ENCODE data around the gene KRTAP1-1. TPM values are rescaled to one million over a fixed set of nuclear protein-coding genes. Genes with fewer than 3 reads are reported as not detected.

KRTAP1-1 gene
- total RNA-seq, 1 experiment from 2014 or later: not detected

- Mint-ChIP-seq H3K36me3 (peaks cover 4% of the 10 kb centered on the region; the same call in 1 of the 2 replicates), H3K4me3 (no peak overlapping the region), H3K9me3 (peaks cover 8% of the 10 kb centered on the region), H3K27ac (no peak overlapping the region), H3K27me3 (ENCODE audit: low read depth) (no peaks in the 10 kb centered on the region), H3K4me1 (peaks cover 17% of the 10 kb centered on the region)
- TF ChIP-seq PREB (CRISPR knock-in tag; IDR thresholded peaks at IDR 0.05; ENCODE audit: borderline replicate concordance): no peak
- TF ChIP-seq FOXJ3 (CRISPR knock-in tag; IDR thresholded peaks at IDR 0.05; ENCODE audit: borderline replicate concordance): no peak
- TF ChIP-seq E2F1 (CRISPR knock-in tag; IDR thresholded peaks at IDR 0.05): no peak
- TF ChIP-seq MAX (CRISPR knock-in tag; IDR thresholded peaks at IDR 0.05): no peak
- no peak for TF ChIP-seq ZNF416 (CRISPR knock-in tag; IDR thresholded peaks at IDR 0.05)
- no peak for TF ChIP-seq EMX1 (CRISPR knock-in tag; IDR thresholded peaks at IDR 0.05)
- no peak for TF ChIP-seq ZNF423 (CRISPR knock-in tag; IDR thresholded peaks at IDR 0.05)
- TF ChIP-seq MLX (CRISPR knock-in tag; IDR thresholded peaks at IDR 0.05): no peak
- no peak for TF ChIP-seq ATF3 (CRISPR knock-in tag; conservative IDR thresholded peaks at IDR 0.05)
- no peak for TF ChIP-seq GTF2I (CRISPR knock-in tag; conservative IDR thresholded peaks at IDR 0.05)
- TF ChIP-seq TEAD1 (CRISPR knock-in tag; IDR thresholded peaks at IDR 0.05): no peak
- no peak for TF ChIP-seq TP53 (CRISPR knock-in tag; IDR thresholded peaks at IDR 0.05)
- TF ChIP-seq FOXP1 (CRISPR knock-in tag; IDR thresholded peaks at IDR 0.05; ENCODE audit: borderline replicate concordance): no peak
- no peak for TF ChIP-seq AFF4 (CRISPR knock-in tag; IDR thresholded peaks at IDR 0.05; ENCODE audit: borderline replicate concordance)
- TF ChIP-seq OVOL2 (CRISPR knock-in tag; IDR thresholded peaks at IDR 0.05; ENCODE audit: borderline replicate concordance): no peak
- ATAC-seq (no peak), DNase-seq (ENCODE audit: low spot score) (no peak)
- ChIA-PET CTCF (interaction anchor here (0.9 to 1.1 kb wide), 2 partner anchors 19 to 607 kb away, joined by 3 to 4 read pairs; no protein-coding TSS in a partner anchor), POLR2A (no interaction called here)
Observed at GRCh38 chr17:41058741-41059140, 17.5 kb upstream of the KRTAP1-1 start.

GRCh38 chr17:41057547-41057946, 16.3 kb upstream of the KRTAP1-1 start:
- Mint-ChIP-seq H3K27ac (no peak overlapping the region), H3K36me3 (peaks cover 4% of the 10 kb centered on the region; the same call in 1 of the 2 replicates), H3K9me3 (peaks cover 8% of the 10 kb centered on the region), H3K4me1 (peaks cover 17% of the 10 kb centered on the region), H3K4me3 (no peak overlapping the region), H3K27me3 (ENCODE audit: low read depth) (no peaks in the 10 kb centered on the region)
- ChIA-PET CTCF (no interaction called here), POLR2A (no interaction called here)
- DNase-seq (ENCODE audit: low spot score) (no peak), ATAC-seq (no peak)
- TF ChIP-seq ZNF512 (CRISPR knock-in tag; IDR thresholded peaks at IDR 0.05; ENCODE audit: borderline replicate concordance) (no peak), ATF6 (CRISPR knock-in tag; IDR thresholded peaks at IDR 0.05) (no peak), ATF2 (CRISPR knock-in tag; IDR thresholded peaks at IDR 0.05; ENCODE audit: borderline replicate concordance, low read depth) (no peak), ZNF232 (CRISPR knock-in tag; IDR thresholded peaks at IDR 0.05) (no peak), KAT7 (CRISPR knock-in tag; IDR thresholded peaks at IDR 0.05; ENCODE audit: borderline replicate concordance) (no peak), ESRRA (CRISPR knock-in tag; IDR thresholded peaks at IDR 0.05; ENCODE audit: borderline replicate concordance) (no peak), GTF2I (CRISPR knock-in tag; conservative IDR thresholded peaks at IDR 0.05) (no peak)
